ENCODE results near the gene FBXL19.

DNA sequence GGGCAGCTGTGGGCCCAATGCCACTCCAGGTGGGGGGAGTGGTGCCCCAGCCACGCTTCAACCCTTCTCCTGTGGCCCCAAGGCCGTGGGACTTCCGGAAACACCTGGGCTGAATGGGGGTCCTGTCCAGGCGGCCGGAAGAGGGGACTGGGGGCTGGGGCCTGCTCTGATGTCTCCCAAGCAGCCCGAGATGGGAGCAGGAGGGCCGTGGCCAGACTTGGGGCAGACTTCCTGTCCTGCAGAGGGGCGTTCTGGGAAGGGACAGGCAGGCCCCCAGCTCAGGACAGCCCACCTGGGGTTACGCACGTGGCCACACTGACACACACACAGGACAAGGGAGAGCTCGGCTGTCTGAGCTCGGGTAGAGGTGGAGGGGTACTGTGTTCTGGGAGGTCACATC, 66.7 kb downstream of the FBXL19 start:
- TF ChIP-seq, protein P1, sequence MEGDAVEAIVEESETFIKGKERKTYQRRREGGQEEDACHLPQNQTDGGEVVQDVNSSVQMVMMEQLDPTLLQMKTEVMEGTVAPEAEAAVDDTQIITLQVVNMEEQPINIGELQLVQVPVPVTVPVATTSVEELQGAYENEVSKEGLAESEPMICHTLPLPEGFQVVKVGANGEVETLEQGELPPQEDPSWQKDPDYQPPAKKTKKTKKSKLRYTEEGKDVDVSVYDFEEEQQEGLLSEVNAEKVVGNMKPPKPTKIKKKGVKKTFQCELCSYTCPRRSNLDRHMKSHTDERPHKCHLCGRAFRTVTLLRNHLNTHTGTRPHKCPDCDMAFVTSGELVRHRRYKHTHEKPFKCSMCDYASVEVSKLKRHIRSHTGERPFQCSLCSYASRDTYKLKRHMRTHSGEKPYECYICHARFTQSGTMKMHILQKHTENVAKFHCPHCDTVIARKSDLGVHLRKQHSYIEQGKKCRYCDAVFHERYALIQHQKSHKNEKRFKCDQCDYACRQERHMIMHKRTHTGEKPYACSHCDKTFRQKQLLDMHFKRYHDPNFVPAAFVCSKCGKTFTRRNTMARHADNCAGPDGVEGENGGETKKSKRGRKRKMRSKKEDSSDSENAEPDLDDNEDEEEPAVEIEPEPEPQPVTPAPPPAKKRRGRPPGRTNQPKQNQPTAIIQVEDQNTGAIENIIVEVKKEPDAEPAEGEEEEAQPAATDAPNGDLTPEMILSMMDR (IDR thresholded peaks at IDR 0.05; ENCODE audit: control extremely low read depth in 1 of 3, insufficient read depth in 1 of 3, low read depth in 1 of 3, low read length in 3 of 3): no peak
- no peak for TF ChIP-seq NANOG (IDR thresholded peaks at IDR 0.05; ENCODE audit: insufficient read depth, low read depth, low read length, poor library complexity, severe bottlenecking)
